Effector memory CD4-positive, alpha-beta T cell (primary cell): ENCODE measurements around the gene DBH.

Source experiments
- DNase-seq, 3 donors: peaks; one replicate each; pipeline ENCODE4 v3.0.0-alpha.2; 2020
- H3K27ac ChIP-seq: 2 replicates; pipeline ENCODE4 v1.7.0; 2013; ENCODE audit warnings: mild to moderate bottlenecking, low read length, moderate library complexity; ENCODE audit not compliant: insufficient read depth, poor library complexity, severe bottlenecking
- H3K27me3 ChIP-seq: replicated peaks from 2 replicates; pipeline ENCODE4 v1.7.0; 2013; ENCODE audit warnings: mild to moderate bottlenecking, low read length; ENCODE audit not compliant: insufficient read depth, control insufficient read depth, poor library complexity, severe bottlenecking
- H3K36me3 ChIP-seq: 2 replicates; pipeline ENCODE4 v1.7.0; 2013; ENCODE audit warnings: mild to moderate bottlenecking, low read length, moderate library complexity; ENCODE audit not compliant: control insufficient read depth, insufficient read depth
- H3K4me1 ChIP-seq: 2 replicates; pipeline ENCODE4 v1.7.0; 2013; ENCODE audit warnings: low read length, mild to moderate bottlenecking; ENCODE audit not compliant: control insufficient read depth, insufficient read depth, poor library complexity, severe bottlenecking
- H3K4me3 ChIP-seq: 2 replicates; pipeline ENCODE4 v1.7.0; 2013; ENCODE audit warnings: low read length, low read depth, mild to moderate bottlenecking; ENCODE audit not compliant: insufficient read depth, poor library complexity, severe bottlenecking
- H3K9me3 ChIP-seq: 2 replicates; pipeline ENCODE4 v1.7.0; 2013; ENCODE audit warnings: mild to moderate bottlenecking, low read length, moderate library complexity; ENCODE audit not compliant: control insufficient read depth

Gene DBH

GRCh38 chr9:133593587-133594253, 42.4 kb upstream of the DBH start:
- DNase-seq = no peak
- no peaks in the 10 kb centered on the region for H3K27me3 ChIP-seq

GRCh38 chr9:133594310-133594709, 41.9 kb upstream of the DBH start:
- Histone ChIP-seq H3K27me3 (no peaks in the 10 kb centered on the region), H3K27ac (no peak overlapping the region), H3K9me3 (peaks cover 11% of the 10 kb centered on the region), H3K4me1 (no peaks in the 10 kb centered on the region), H3K36me3 (no peaks in the 10 kb centered on the region), H3K4me3 (no peak overlapping the region)
- no peak for DNase-seq

More at GRCh38 chr9:133593587-133594253, 42.4 kb upstream of the DBH start:
- no peak overlapping the region for H3K4me3 ChIP-seq
- H3K9me3 ChIP-seq = peaks cover 11% of the 10 kb centered on the region
- no peak overlapping the region for H3K27ac ChIP-seq
- H3K4me1 ChIP-seq = no peaks in the 10 kb centered on the region
- H3K36me3 ChIP-seq = no peaks in the 10 kb centered on the region

GRCh38 chr9:133595910-133596309, 40.3 kb upstream of the DBH start:
- Histone ChIP-seq H3K27me3 (no peaks in the 10 kb centered on the region), H3K4me1 (no peaks in the 10 kb centered on the region), H3K27ac (no peak overlapping the region), H3K9me3 (peaks cover 11% of the 10 kb centered on the region), H3K36me3 (no peaks in the 10 kb centered on the region), H3K4me3 (no peak overlapping the region)
- no peak for DNase-seq

- Histone ChIP-seq H3K27ac (no peak overlapping the region), H3K4me1 (no peaks in the 10 kb centered on the region), H3K36me3 (no peaks in the 10 kb centered on the region), H3K4me3 (no peak overlapping the region), H3K9me3 (peaks cover 11% of the 10 kb centered on the region), H3K27me3 (no peaks in the 10 kb centered on the region)
- DNase-seq = no peak
These were observed 38.7 kb upstream of the DBH start for GRCh38 chr9:133597316-133597957.

GRCh38 chr9:133598978-133599377, 37.2 kb upstream of the DBH start:
- no peak overlapping the region for H3K27ac ChIP-seq
- peaks cover 11% of the 10 kb centered on the region for H3K9me3 ChIP-seq
- no peaks in the 10 kb centered on the region for H3K36me3 ChIP-seq
- no peaks in the 10 kb centered on the region for H3K27me3 ChIP-seq
- no peak overlapping the region for H3K4me3 ChIP-seq
- no peak for DNase-seq
- H3K4me1 ChIP-seq = no peaks in the 10 kb centered on the region

- no peak overlapping the region for H3K4me3 ChIP-seq
- DNase-seq = no peak
- no peak overlapping the region for H3K27ac ChIP-seq
These were observed 36.5 kb upstream of the DBH start for GRCh38 chr9:133599470-133600173.

GRCh38 chr9:133600739-133601138, 35.4 kb upstream of the DBH start:
- Histone ChIP-seq H3K27ac (no peak overlapping the region), H3K4me1 (no peaks in the 10 kb centered on the region), H3K9me3 (peaks cover 11% of the 10 kb centered on the region), H3K27me3 (peaks cover 3% of the 10 kb centered on the region), H3K36me3 (no peaks in the 10 kb centered on the region), H3K4me3 (no peak overlapping the region)
- no peak for DNase-seq

More at GRCh38 chr9:133599470-133600173, 36.5 kb upstream of the DBH start:
- Histone ChIP-seq H3K27me3 (no peaks in the 10 kb centered on the region), H3K36me3 (no peaks in the 10 kb centered on the region), H3K4me1 (no peaks in the 10 kb centered on the region), H3K9me3 (peaks cover 11% of the 10 kb centered on the region)

GRCh38 chr9:133601746-133602145, 34.4 kb upstream of the DBH start:
- Histone ChIP-seq H3K9me3 (peaks cover 11% of the 10 kb centered on the region), H3K36me3 (no peaks in the 10 kb centered on the region), H3K27me3 (peaks cover 3% of the 10 kb centered on the region), H3K27ac (no peak overlapping the region), H3K4me1 (no peaks in the 10 kb centered on the region), H3K4me3 (no peak overlapping the region)
- DNase-seq = no peak

GRCh38 chr9:133602277-133602676, 33.9 kb upstream of the DBH start:
- no peaks in the 10 kb centered on the region for H3K36me3 ChIP-seq
- no peaks in the 10 kb centered on the region for H3K4me1 ChIP-seq
- DNase-seq = no peak
- H3K27ac ChIP-seq = no peak overlapping the region
- H3K9me3 ChIP-seq = peaks cover 8% of the 10 kb centered on the region
- no peak overlapping the region for H3K4me3 ChIP-seq
- H3K27me3 ChIP-seq = peaks cover 3% of the 10 kb centered on the region
